Endometrial microvascular endothelial cells (primary cell): ENCODE results near the gene PITPNM1. TPM values are rescaled to one million over a fixed set of nuclear protein-coding genes. Genes with fewer than 3 reads are reported as not detected.

ENCODE experiments used
- in situ Hi-C: cut with HindIII; loops from 2 replicates; pipeline ENCODE4 v1.10.0; 2017; ENCODE audit warnings: low sequenced_read_pairs, low pct_unique_long_range_greater_than_20kb; ENCODE audit errors: inconsistent ontology term
- total RNA-seq: library from RNA; depleted of rRNA; stranded (reverse); fragments of >200 nt; gene quantifications from one replicate; pipeline ENCODE4 v1.2.3, GENCODE V29; 2015; ENCODE audit errors: inconsistent ontology term

PITPNM1 gene
- total RNA-seq, 1 donor from 2014 or later: 12.5 TPM

DNA sequence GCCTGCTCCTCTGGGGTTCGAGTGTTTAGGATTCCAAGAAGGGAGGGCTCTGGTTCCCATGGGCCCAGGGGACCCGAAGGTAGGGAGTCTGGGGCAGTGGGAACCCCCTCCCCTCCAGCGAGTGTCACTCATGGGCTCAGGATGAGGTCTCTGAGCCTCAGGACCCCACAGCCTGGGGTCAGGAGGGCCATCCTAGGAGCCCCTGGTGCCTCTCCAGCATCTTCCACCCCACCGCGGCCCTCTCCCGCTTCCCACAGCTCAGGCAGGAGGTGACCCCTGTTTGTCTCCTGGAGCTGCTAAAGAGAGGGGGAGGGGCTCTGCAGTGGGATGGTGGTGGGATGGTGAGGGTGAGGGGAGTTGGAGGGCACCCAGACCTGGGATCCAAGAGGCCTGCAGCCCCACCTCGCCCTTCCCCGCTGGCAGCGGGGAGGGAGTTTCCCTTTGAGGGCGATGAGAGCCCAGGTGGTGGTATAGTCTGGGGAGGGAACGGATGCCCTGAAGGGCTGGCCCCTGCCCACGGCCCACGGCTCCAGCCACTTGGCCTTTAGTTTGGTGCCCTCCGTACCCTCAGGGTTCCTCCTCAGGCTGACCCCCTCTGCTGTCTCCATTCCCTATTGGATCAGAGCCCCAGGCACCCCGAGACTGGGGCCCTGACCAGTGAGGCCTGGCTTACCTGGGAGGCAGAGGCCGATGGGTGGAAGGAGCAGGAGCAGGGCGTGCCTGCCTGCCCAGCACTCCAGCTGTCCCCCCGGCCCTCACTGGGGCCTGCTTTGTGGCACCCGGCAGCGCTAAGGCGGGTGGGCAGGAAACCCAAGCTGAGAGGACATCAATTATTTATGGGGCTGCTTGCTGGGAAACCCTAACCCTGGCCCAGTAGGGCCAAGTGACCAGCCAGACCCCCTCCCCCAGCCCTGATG lies 51.1 kb downstream of the PITPNM1 start:
- in situ Hi-C loops: no loop called here

- in situ Hi-C loops: no loop called here
Measured at GRCh38 chr11:67452141-67452952, 52.8 kb downstream of the PITPNM1 start, which contains the start of gene GPR152. Gene GPR152, minus strand, starts transcription at chr11:67452729. Its CDS starts 5 bp downstream, at chr11:67452724.

GRCh38 chr11:67451658-67451976 lies 53.5 kb downstream of the PITPNM1 start:
- in situ Hi-C loops: no loop called here

DNA sequence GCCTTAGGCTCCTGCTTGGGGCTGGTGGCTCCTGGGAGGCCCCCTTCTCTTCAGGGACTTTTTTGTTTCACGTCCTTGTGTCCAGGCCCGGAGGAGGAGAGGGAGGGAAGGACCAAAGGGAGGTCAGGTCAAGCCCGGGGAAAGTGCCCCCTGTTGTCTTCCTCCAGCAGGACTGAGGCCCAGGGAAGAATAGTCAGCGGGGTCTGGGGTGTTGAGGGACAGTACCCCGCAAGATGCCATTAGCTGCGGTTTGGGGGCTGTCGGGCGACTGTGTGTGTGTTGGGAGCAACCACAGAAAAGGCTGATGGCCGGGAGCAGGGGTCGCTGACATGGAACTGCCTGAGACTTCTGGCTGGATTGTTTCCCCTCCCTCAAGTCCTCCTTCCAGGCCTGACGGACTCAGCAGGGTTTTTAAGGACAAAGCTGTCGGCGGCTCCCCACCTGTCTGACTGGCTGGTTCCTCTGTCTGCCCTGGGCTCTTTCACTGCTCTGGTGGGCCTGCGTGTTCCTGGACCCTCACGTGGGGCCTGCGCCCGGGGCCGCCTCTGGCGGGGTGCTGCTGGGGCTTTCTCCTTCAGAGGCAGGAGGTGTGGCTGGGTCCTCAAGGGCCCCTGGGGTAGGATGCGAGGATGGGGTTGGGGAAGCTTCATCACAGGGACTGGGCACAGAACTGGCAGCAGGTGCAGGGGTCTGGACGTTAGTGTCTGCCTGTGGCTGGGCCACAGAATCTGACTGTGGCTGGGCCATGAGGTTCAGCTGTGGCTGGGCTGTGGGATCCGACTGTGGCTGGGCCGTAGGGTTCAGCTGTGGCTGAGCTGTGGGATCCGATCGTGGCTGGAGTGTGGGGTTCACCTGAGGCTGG lies 54.1 kb downstream of the PITPNM1 start:
- in situ Hi-C loops: no loop called here

GRCh38 chr11:67449116-67449844 lies 55.9 kb downstream of the PITPNM1 start:
- in situ Hi-C loops: no loop called here

- in situ Hi-C loops: no loop called here
Measured at GRCh38 chr11:67448220-67448609, 56.9 kb downstream of the PITPNM1 start.

GRCh38 chr11:67445515-67445914 lies 59.6 kb downstream of the PITPNM1 start:
- in situ Hi-C loops: no loop called here

DNA sequence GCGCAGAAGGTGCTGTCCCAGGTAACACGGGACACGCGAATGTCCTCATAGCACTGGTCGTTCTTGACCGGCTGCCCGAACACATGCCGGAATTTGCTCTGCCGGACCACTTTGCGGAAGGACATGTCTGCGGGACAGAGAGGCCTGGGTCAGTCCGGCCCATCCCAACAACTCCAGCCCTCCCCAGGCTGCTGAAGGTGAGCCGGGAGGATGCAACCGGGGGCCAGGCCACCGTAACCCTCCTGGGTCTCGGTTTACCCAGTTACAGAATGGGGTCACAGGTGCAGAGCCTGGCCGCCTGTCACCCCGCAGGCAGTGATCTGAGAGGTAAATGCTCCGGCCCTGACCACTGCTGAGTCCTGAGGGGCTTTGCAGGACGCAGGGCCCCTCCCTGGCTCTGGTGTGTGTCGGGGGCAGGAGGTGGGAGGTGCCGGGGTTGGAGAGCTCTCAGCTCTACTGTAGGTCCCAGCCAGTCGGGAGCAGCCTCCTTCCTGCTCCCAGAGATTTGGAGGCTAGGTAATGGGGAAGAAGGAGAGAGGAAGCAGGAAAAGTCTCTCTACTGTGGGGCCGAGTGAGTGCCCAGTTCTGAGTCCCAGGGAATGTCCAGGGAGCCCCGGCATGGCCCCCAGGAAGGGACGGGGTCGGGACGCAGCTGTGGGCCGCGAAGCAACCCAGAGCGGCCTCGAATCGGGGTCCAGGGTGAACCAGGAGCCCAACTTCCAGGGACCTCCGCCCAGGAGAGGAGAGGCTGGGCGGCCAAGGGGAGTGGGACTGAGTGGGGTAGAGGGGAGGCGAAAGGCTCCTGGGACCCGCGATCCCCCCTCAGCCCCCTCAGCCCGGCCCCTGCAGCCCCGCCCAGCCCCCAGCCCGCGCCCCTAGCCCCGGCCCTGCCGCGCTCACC lies 62.4 kb downstream of the PITPNM1 start:
- in situ Hi-C loops: no loop called here

Other genes with a start within 250 kb of the PITPNM1 start
- 70.4 TPM for gene GRK2, start 238.9 kb downstream of the PITPNM1 start, total RNA-seq
- gene ANKRD13D, start 216.1 kb downstream of the PITPNM1 start, total RNA-seq: 19.7 TPM
- gene SSH3, start 201.8 kb downstream of the PITPNM1 start, total RNA-seq: 10.1 TPM
- gene POLD4, start 151.8 kb downstream of the PITPNM1 start, total RNA-seq: 100 TPM
- 2.2 TPM for gene CLCF1, start 131.8 kb downstream of the PITPNM1 start, total RNA-seq
- gene RAD9A, start 113.4 kb downstream of the PITPNM1 start, total RNA-seq: 9.5 TPM
- gene PPP1CA, start 103.5 kb downstream of the PITPNM1 start, total RNA-seq: 302 TPM
- not detected for gene TBC1D10C, start 101.3 kb downstream of the PITPNM1 start, total RNA-seq
- not detected for gene CARNS1, start 89.7 kb downstream of the PITPNM1 start, total RNA-seq
- 65.8 TPM for gene RPS6KB2, start 76.9 kb downstream of the PITPNM1 start, total RNA-seq
- not detected for gene PTPRCAP, start 67.7 kb downstream of the PITPNM1 start, total RNA-seq
- gene CORO1B, start 61.9 kb downstream of the PITPNM1 start, total RNA-seq: 130 TPM
- gene GPR152, start 52.6 kb downstream of the PITPNM1 start, total RNA-seq: not detected
- 2.0 TPM for gene CABP4, start 50.0 kb downstream of the PITPNM1 start, total RNA-seq
- 39.0 TPM for gene TMEM134, start 36.1 kb downstream of the PITPNM1 start, total RNA-seq
- 31.4 TPM for gene AIP, start 22.3 kb downstream of the PITPNM1 start, total RNA-seq
- 53.1 TPM for gene CDK2AP2, start 2.8 kb upstream of the PITPNM1 start, total RNA-seq
- gene CABP2, start 18.1 kb upstream of the PITPNM1 start, total RNA-seq: not detected
- gene GSTP1, start 78.4 kb upstream of the PITPNM1 start, total RNA-seq: 1,295 TPM
- 254 TPM for gene NDUFV1, start 101.6 kb upstream of the PITPNM1 start, total RNA-seq
- gene NUDT8, start 124.6 kb upstream of the PITPNM1 start, total RNA-seq: 12.9 TPM
- not detected for gene TBX10, start 134.4 kb upstream of the PITPNM1 start, total RNA-seq
- not detected for gene ACY3, start 145.4 kb upstream of the PITPNM1 start, total RNA-seq
- gene ALDH3B2, start 169.3 kb upstream of the PITPNM1 start, total RNA-seq: not detected